Heart left ventricle (tissue), 16 donors: Measurements from ENCODE around the gene IRX6. TPM values are rescaled to one million over a fixed set of nuclear protein-coding genes. Genes with fewer than 3 reads are reported as not detected.

Experiments
- ATAC-seq, 4 donors: fragments of 200-7000 bp; cut with Tn5 transposase; one replicate each; pipeline ENCODE4 v1.9.1; 2020 to 2022; ENCODE audit warnings: moderate library complexity in 4 of 4, mild to moderate bottlenecking in 3 of 4, moderate number of reproducible peaks in 1 of 4
- DNase-seq, 5 donors: peaks; one replicate each; pipeline ENCODE4 v3.0.0-alpha.2; 2020
- H3K27ac ChIP-seq, 12 donors: fragments of 200-600 bp; sonication (generic) in 4 of 12; one replicate each; pipeline versions ENCODE4 v1.5.0 to v1.8.0; 2016 to 2022; ENCODE audit warnings: mild to moderate bottlenecking in 2 of 12
- H3K27me3 ChIP-seq, 9 donors: fragments of 200-600 bp; sonication (generic) in 2 of 9; one replicate each; pipeline versions ENCODE4 v1.5.1 to v1.8.0; 2016 to 2022; ENCODE audit warnings: mild to moderate bottlenecking in 3 of 9
- H3K36me3 ChIP-seq, 9 donors: fragments of 200-600 bp; sonication (generic) in 2 of 9; one replicate each; pipeline versions ENCODE4 v1.5.0 to v1.8.0; 2018 to 2022; ENCODE audit warnings: mild to moderate bottlenecking in 2 of 9
- H3K4me1 ChIP-seq, 12 donors: fragments of 200-600 bp; sonication (generic) in 4 of 12; one replicate each; pipeline versions ENCODE4 v1.5.0 to v1.8.0; 2016 to 2022; ENCODE audit warnings: mild to moderate bottlenecking in 3 of 12
- H3K4me3 ChIP-seq, 12 donors: fragments of 200-600 bp; sonication (generic) in 4 of 12; one replicate each; pipeline versions ENCODE4 v1.5.0 to v1.8.0; 2017 to 2022; ENCODE audit warnings: mild to moderate bottlenecking in 9 of 12, moderate library complexity in 4 of 12
- H3K9me3 ChIP-seq, 12 donors: fragments of 200-600 bp; sonication (generic) in 4 of 12; one replicate each; pipeline versions ENCODE4 v1.5.0 to v1.8.0; 2016 to 2022; ENCODE audit warnings: mild to moderate bottlenecking in 1 of 12
- POLR2A ChIP-seq, 2 donors: fragments of 450-650 bp; IDR thresholded peaks; one replicate each; pipeline ENCODE4 v1.6.1; 2017; ENCODE audit warnings: antibody characterized with exemption in 2 of 2, mild to moderate bottlenecking in 2 of 2, moderate library complexity in 2 of 2
- WGBS, 4 donors: extraction: QIAGEN DNeasy Blood & Tissue Kit in 2 of 4; methylation state at CpG; one replicate each; pipeline versions ENCODE4 v1.1.5 to v1.1.7; 2013 to 2018; 5-methylcytosine and 5-hydroxymethylcytosine counted together
- intact Hi-C, 10 donors: fragments of 100-400 bp; cut with DNase I; formaldehyde crosslinking; loops; one replicate each; pipeline versions ENCODE4 v1.11.1 to v1.14.2; 2022
- polyA plus RNA-seq, 2 donors: library from polyadenylated mRNA; stranded (reverse); fragments of 200-250 nt; gene quantifications; one replicate each; pipeline ENCODE4 v1.2.3, GENCODE V29; 2013
- total RNA-seq, 9 donors: library from RNA; depleted of rRNA in 2 of 9; stranded (reverse); fragments of >200 nt in 2 of 9; fragmentation: NEBNext Ultra II Directional in 3 of 9; extraction: Animal tissue kit (Norgen Biotek cat#: 25700) in 3 of 9; gene quantifications; one replicate each; pipeline versions ENCODE4 v1.1.0 to v1.2.4, GENCODE V29; 2016 to 2023
- TF ChIP-seq, protein P1 (sequence below), 12 donors: fragments of 200-600 bp; sonication (generic) in 4 of 12; IDR thresholded peaks; one replicate each; pipeline versions ENCODE4 v1.5.0 to v1.8.0; 2018 to 2022; ENCODE audit warnings: antibody characterized with exemption in 12 of 12, mild to moderate bottlenecking in 5 of 12
- donor health status: ischemic (EF 13 %, LVEDD 7.1; RV severe dilation, severe dysfunction).
- donor health status: healthy with polysubstance abuse.
- donor health status: DM: no; HTN: yes; CAD: no.
- donor health status: DM: no; HTN: no; CAD: no.
- donor health status: ischemic (EF 25% LVEDD 6.9; RV normal size, moderate dysfunction).
- donor health status: ischemic (EF 25% LVEDD 5.7; RV mildly dilated, moderate dysfunction).
- donor health status: healthy.
- donor health status: DM: yes; HTN: yes; CAD: no.
- donor health status: ischemic (EF 35%, LVEDD 5.7; RV mildly dilated, moderate dysfunction).
- donor health status: nonischemic (EF 11% LVEDD 7.7; RV severe dilation, severe dysfunction).
- donor health status: DM: yes; HTN: yes; CAD: no.
- donor health status: PGD.
- donor health status: ischemic (EF 29% LVEDD 5.4; RV normal size, mild dysfunction).
- donor health status: nonischemic (EF 23%, LVEDD 6.1; RV moderate dilation, normal function).

The IRX6 gene
- total and polyA plus RNA-seq, 11 donors, result 0.96 to 48.4 (median 12.4) TPM

DNA sequence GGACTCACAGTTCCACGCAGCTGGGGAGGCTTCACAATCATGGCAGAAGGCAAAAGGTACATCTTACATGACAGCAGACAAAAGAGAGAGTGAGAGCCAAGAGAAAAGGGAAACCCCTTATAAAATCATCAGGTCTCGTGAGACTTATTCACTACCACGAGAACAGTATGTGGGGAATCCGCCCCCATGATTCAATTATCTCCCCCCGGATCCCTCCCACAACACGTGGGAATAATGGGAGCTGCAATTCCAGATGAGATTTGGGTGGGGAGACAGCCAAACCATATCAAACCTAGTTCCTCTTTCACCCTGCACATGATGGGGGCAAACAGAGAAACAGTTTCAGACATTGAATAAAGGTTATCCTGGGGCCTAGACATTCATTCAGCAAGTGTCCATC is 32.2 kb upstream of the IRX6 start:
- Histone ChIP-seq H3K27me3 (no peaks in the 10 kb centered on the region), H3K36me3 (no peaks in the 10 kb centered on the region), H3K4me1 (peaks cover 0 to 6% (median 0%) of the 10 kb centered on the region in 12 donors), H3K27ac (no peak overlapping the region), H3K4me3 (no peak overlapping the region), H3K9me3 (peaks cover 0 to 22% (median 4%) of the 10 kb centered on the region in 12 donors)
- DNase-seq (no peak), ATAC-seq (no peak)
- TF ChIP-seq, protein P1, sequence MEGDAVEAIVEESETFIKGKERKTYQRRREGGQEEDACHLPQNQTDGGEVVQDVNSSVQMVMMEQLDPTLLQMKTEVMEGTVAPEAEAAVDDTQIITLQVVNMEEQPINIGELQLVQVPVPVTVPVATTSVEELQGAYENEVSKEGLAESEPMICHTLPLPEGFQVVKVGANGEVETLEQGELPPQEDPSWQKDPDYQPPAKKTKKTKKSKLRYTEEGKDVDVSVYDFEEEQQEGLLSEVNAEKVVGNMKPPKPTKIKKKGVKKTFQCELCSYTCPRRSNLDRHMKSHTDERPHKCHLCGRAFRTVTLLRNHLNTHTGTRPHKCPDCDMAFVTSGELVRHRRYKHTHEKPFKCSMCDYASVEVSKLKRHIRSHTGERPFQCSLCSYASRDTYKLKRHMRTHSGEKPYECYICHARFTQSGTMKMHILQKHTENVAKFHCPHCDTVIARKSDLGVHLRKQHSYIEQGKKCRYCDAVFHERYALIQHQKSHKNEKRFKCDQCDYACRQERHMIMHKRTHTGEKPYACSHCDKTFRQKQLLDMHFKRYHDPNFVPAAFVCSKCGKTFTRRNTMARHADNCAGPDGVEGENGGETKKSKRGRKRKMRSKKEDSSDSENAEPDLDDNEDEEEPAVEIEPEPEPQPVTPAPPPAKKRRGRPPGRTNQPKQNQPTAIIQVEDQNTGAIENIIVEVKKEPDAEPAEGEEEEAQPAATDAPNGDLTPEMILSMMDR (IDR thresholded peaks at IDR 0.05), result no peak
- no peak for TF ChIP-seq POLR2A (IDR thresholded peaks at IDR 0.05)
- intact Hi-C loops, result no loop called here
- WGBS, 4 donors, result 71 to 76% (median 72%) methylated on average over 6 of the region's 6 CpGs

DNA sequence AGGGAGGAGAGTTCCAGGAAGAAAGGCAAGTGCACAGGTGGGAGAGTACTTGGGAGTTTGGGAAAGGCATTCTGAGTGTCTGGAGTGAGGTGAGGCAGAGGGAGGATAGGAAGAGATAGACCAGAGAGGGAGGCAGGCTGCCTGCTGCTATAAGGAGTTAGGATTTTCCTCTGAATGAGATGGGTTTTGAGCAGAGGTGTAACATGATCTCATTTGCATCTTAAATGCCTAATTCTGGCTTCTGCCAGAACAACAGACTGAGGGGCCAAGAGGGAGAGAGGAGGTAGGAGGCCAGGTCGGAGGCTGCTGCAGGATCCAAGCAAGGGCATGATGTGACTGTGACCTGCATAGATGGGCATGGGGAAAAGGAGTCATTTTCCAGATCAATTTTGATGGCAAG is 31.5 kb upstream of the IRX6 start:
- Histone ChIP-seq H3K9me3 (peaks cover 0 to 19% (median 4%) of the 10 kb centered on the region in 12 donors), H3K27me3 (no peaks in the 10 kb centered on the region), H3K4me3 (no peak overlapping the region), H3K4me1 (peaks cover 0 to 6% (median 0%) of the 10 kb centered on the region in 12 donors), H3K36me3 (no peaks in the 10 kb centered on the region), H3K27ac (no peak overlapping the region)
- ATAC-seq (no peak), DNase-seq (no peak)
- intact Hi-C loops, result no loop called here
- 66 to 81% (median 67%) methylated on average over 1 of the region's 1 CpG for WGBS, 4 donors
- TF ChIP-seq, protein P1 (IDR thresholded peaks at IDR 0.05), result no peak
- TF ChIP-seq POLR2A (IDR thresholded peaks at IDR 0.05), result no peak

DNA sequence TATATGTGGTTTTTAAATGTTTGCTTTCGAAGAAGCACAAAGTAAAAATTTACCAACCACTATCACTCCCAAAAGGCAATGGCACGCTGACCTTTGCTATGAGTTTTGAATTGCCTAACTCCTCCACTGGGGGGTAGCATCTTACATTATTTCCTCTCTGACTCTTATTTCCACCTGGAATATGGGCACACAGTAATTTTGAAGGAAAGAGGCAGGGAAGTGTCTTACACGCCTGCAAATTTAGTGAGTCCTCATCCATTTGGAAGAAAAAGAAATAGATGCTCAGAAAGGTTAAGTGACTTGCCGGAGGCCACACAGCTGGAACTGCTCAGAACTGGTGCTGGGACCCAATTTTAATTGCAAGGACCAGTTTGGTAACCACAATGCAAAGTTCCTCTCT is 29.9 kb upstream of the IRX6 start:
- peaks cover 0 to 6% (median 0%) of the 10 kb centered on the region in 12 donors for H3K4me1 ChIP-seq
- ATAC-seq, result no peak
- peaks cover 0 to under 1% (median 0%) of the 10 kb centered on the region in 9 donors for H3K27me3 ChIP-seq
- H3K9me3 ChIP-seq, result peaks cover 0 to 3% (median 0%) of the 10 kb centered on the region in 12 donors
- H3K36me3 ChIP-seq, result no peaks in the 10 kb centered on the region
- H3K4me3 ChIP-seq, result no peak overlapping the region
- WGBS, 4 donors, result 83 to 91% (median 86%) methylated on average over 4 of the region's 4 CpGs
- intact Hi-C loops, result no loop called here
- no peak for TF ChIP-seq POLR2A (IDR thresholded peaks at IDR 0.05)
- TF ChIP-seq, protein P1 (IDR thresholded peaks at IDR 0.05), result no peak
- peak overlapping the region in 2 of 12 donors; percentile 68 to 76 for H3K27ac ChIP-seq
- DNase-seq, result no peak

DNA sequence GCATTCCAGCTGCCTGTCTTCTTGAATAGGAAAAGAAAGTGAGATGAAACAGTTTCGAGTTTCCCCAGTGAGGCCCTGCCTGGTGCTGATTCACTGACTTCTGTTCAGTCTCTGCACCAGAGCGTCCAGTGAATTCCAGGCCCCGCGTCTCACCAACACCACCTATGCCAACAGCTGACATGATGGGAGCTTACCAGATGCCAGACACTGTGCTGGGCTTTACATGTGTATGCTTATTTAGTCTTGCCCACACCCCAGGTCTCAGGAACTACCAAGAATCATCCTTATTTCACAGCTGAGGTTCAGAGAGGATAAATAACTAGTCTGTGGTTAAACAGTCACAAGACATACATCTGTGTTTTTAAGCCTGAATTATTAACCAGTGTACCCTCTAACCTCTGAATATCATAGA is 29.1 kb upstream of the IRX6 start:
- DNase-seq (peak in 3 of 5 donors; percentile 44 to 63 (median 55)), ATAC-seq (peak; percentile 85 to 94 (median 90))
- 21 to 64% (median 25%) methylated on average over 4 of the region's 4 CpGs for WGBS, 4 donors
- no peaks in the 10 kb centered on the region for H3K9me3 ChIP-seq
- no peak for TF ChIP-seq POLR2A (IDR thresholded peaks at IDR 0.05)
- TF ChIP-seq, protein P1 (IDR thresholded peaks at IDR 0.05), result no peak
- H3K36me3 ChIP-seq, result no peaks in the 10 kb centered on the region
- no peak overlapping the region for H3K4me3 ChIP-seq
- intact Hi-C loops, result no loop called here
- peaks cover 0 to 8% (median 0%) of the 10 kb centered on the region in 9 donors for H3K27me3 ChIP-seq
- peaks cover 0 to 6% (median 0%) of the 10 kb centered on the region in 12 donors for H3K4me1 ChIP-seq
- H3K27ac ChIP-seq, result peak overlapping the region in 7 of 12 donors; percentile 16 to 76 (median 53)
